Measurements from ENCODE around the gene IL5RA.

GRCh38 chr3:3085782-3086181 is 24.4 kb downstream of the IL5RA start:
- TF ChIP-seq POLR2AphosphoS5 (IDR thresholded peaks at IDR 0.05; ENCODE audit: low read depth, low read length), result no peak
- no peak for TF ChIP-seq REST (IDR thresholded peaks at IDR 0.05; ENCODE audit: insufficient read depth in 1 of 2, low read depth in 2 of 2, low read length in 2 of 2)
- TF ChIP-seq SIN3A (IDR thresholded peaks at IDR 0.05; ENCODE audit: borderline replicate concordance, insufficient read depth, low read length), result no peak
